Coronary artery (tissue), 2 donors: ENCODE results near the gene NPSR1.

Source experiments
- DNase-seq: peaks from one replicate; pipeline ENCODE4 v3.0.0-alpha.2; 2017; ENCODE audit warnings: low spot score
- H3K27ac ChIP-seq, 2 donors: fragments of 200-600 bp; sonication (generic); one replicate each; pipeline ENCODE4 v1.5.1; 2016 to 2019
- H3K4me3 ChIP-seq: fragments of 200-600 bp; sonication (generic); 2 replicates; pipeline ENCODE4 v1.5.1; 2016; ENCODE audit warnings: mild to moderate bottlenecking, moderate library complexity
- CTCF ChIP-seq: fragments of 200-600 bp; sonication (generic); IDR thresholded peaks from one replicate; pipeline ENCODE4 v1.5.1; 2019; ENCODE audit warnings: antibody characterized with exemption

NPSR1 gene

DNA sequence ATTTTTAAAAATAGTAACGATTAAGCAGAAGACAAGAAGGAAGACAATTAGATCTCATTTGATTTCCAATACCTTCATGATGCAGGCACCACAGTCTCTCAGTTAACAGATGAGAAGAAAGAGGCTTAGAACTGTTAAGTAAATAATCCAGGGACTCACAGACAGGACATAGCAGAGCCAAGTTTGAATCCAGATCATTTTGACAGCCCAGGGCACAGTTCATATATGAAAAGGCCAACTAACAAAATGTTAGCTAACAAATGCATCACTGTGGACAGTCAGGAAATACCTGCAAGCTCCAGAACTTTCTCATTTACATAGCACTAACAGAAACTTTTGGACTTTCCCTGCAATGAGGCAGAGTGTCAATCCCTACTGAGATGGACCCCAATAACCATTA lies 4.2 kb upstream of the NPSR1 start:
- H3K27ac ChIP-seq: no peak overlapping the region
- no peak overlapping the region for H3K4me3 ChIP-seq
- DNase-seq: no peak
- no peak for TF ChIP-seq CTCF

- no peak overlapping the region for H3K27ac ChIP-seq
- DNase-seq: no peak
- no peak overlapping the region for H3K4me3 ChIP-seq
- no peak for TF ChIP-seq CTCF
Measured at GRCh38 chr7:34655384-34655783, 2.6 kb upstream of the NPSR1 start.

GRCh38 chr7:34656041-34656440 lies 2.0 kb upstream of the NPSR1 start:
- no peak for DNase-seq
- Histone ChIP-seq H3K27ac (no peak overlapping the region), H3K4me3 (no peak overlapping the region)
- TF ChIP-seq CTCF: no peak

- TF ChIP-seq CTCF: no peak
- DNase-seq: no peak
- Histone ChIP-seq H3K4me3 (no peak overlapping the region), H3K27ac (no peak overlapping the region)
Measured at GRCh38 chr7:34659472-34660075, 1.6 kb downstream of the NPSR1 start.

- Histone ChIP-seq H3K4me3 (no peak overlapping the region), H3K27ac (no peak overlapping the region)
- TF ChIP-seq CTCF: no peak
- no peak for DNase-seq
Measured at GRCh38 chr7:34662058-34662708, 4.2 kb downstream of the NPSR1 start.

- Histone ChIP-seq H3K4me3 (no peak overlapping the region), H3K27ac (no peak overlapping the region)
- no peak for TF ChIP-seq CTCF
- DNase-seq: no peak
Measured at GRCh38 chr7:34664755-34665154, 6.7 kb downstream of the NPSR1 start.

- Histone ChIP-seq H3K4me3 (no peak overlapping the region), H3K27ac (no peak overlapping the region)
- no peak for TF ChIP-seq CTCF
- DNase-seq: no peak
Measured at GRCh38 chr7:34672430-34672829, 14.4 kb downstream of the NPSR1 start.
